Measurements from ENCODE around the gene CCL7.

DNA sequence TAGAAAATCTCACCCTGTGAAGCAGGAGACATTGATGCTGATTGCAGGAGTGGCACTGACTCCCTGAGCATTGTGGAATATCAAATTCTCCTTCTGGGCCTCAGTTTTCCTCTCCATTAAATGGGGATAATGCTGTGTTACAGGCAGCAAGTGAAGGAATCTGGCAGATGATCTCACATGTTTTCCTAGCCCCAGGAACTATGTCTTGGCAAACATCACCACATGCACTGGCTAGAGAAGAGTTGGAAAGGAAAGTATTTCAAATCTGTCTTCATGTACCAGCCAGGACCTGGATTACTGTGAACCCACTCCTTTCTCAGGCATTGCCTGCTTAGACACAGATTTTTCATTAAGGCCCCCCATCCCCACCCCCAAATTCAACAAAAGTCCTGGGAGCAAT, 35.6 kb downstream of the CCL7 start:
- TF ChIP-seq, protein P1, sequence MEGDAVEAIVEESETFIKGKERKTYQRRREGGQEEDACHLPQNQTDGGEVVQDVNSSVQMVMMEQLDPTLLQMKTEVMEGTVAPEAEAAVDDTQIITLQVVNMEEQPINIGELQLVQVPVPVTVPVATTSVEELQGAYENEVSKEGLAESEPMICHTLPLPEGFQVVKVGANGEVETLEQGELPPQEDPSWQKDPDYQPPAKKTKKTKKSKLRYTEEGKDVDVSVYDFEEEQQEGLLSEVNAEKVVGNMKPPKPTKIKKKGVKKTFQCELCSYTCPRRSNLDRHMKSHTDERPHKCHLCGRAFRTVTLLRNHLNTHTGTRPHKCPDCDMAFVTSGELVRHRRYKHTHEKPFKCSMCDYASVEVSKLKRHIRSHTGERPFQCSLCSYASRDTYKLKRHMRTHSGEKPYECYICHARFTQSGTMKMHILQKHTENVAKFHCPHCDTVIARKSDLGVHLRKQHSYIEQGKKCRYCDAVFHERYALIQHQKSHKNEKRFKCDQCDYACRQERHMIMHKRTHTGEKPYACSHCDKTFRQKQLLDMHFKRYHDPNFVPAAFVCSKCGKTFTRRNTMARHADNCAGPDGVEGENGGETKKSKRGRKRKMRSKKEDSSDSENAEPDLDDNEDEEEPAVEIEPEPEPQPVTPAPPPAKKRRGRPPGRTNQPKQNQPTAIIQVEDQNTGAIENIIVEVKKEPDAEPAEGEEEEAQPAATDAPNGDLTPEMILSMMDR (IDR thresholded peaks at IDR 0.05), result no peak
- TF ChIP-seq ZFX (IDR thresholded peaks at IDR 0.05; ENCODE audit: borderline replicate concordance), result no peak
